SK-N-SH treated with all-trans-retinoic acid at 6 μM for 48 hours (cell line): ENCODE data around the gene NR2E1.

Source experiments
- ATAC-seq: fragments of 200-7000 bp; cut with Tn5 transposase; 3 replicates; pipeline ENCODE4 v1.9.1; 2020; ENCODE audit warnings: mild to moderate bottlenecking, moderate library complexity
- ARNTL ChIP-seq: fragments of 450-650 bp; formaldehyde crosslinking; IDR thresholded peaks from 2 replicates; pipeline ENCODE4 v1.5.0; 2020; ENCODE audit warnings: low read depth, mild to moderate bottlenecking, moderate library complexity, borderline replicate concordance
- BACH2 ChIP-seq: fragments of 250-450 bp; sonication (Bioruptor Pico); IDR thresholded peaks from 2 replicates; pipeline ENCODE4 v1.9.0; 2021; ENCODE audit warnings: mild to moderate bottlenecking, borderline replicate concordance
- CREB5 ChIP-seq: fragments of 250-450 bp; sonication (Bioruptor Pico); IDR thresholded peaks from 2 replicates; pipeline ENCODE4 v1.5.1; 2020; ENCODE audit warnings: low read depth, mild to moderate bottlenecking, moderate library complexity
- CSDC2 ChIP-seq: fragments of 250-450 bp; sonication (Bioruptor Pico); IDR thresholded peaks from 2 replicates; pipeline ENCODE4 v1.5.0; 2020; ENCODE audit warnings: mild to moderate bottlenecking, moderate library complexity
- CSRNP3 ChIP-seq: fragments of 250-450 bp; sonication (Bioruptor Pico); IDR thresholded peaks from 2 replicates; pipeline ENCODE4 v1.5.1; 2021; ENCODE audit warnings: mild to moderate bottlenecking, moderate library complexity
- ESRRG ChIP-seq: fragments of 250-450 bp; sonication (Bioruptor Pico); IDR thresholded peaks from 2 replicates; pipeline ENCODE4 v1.6.1; 2021; ENCODE audit warnings: mild to moderate bottlenecking
- GLIS3 ChIP-seq: fragments of 250-450 bp; sonication (Bioruptor Pico); IDR thresholded peaks from 2 replicates; pipeline ENCODE4 v1.5.0; 2020; ENCODE audit warnings: mild to moderate bottlenecking, moderate library complexity
- ISL1 ChIP-seq: fragments of 250-450 bp; sonication (Bioruptor Pico); IDR thresholded peaks from 2 replicates; pipeline ENCODE4 v2.1.2; 2022; ENCODE audit warnings: mild to moderate bottlenecking, moderate library complexity
- OSR1 ChIP-seq: fragments of 250-450 bp; sonication (Bioruptor Pico); IDR thresholded peaks from 2 replicates; pipeline ENCODE4 v1.8.0; 2022; ENCODE audit warnings: moderate library complexity, mild to moderate bottlenecking, inconsistent platforms
- POU6F1 ChIP-seq: fragments of 250-450 bp; sonication (Bioruptor Pico); IDR thresholded peaks from 2 replicates; pipeline ENCODE4 v1.8.0; 2021; ENCODE audit warnings: low read depth, mild to moderate bottlenecking, moderate library complexity, borderline replicate concordance
- PPARA ChIP-seq: fragments of 250-450 bp; sonication (Bioruptor Pico); IDR thresholded peaks from 2 replicates; pipeline ENCODE4 v1.5.0; 2020; ENCODE audit warnings: mild to moderate bottlenecking, borderline replicate concordance
- RARB ChIP-seq: fragments of 250-450 bp; sonication (Bioruptor Pico); IDR thresholded peaks from 2 replicates; pipeline ENCODE4 v1.8.0; 2021; ENCODE audit warnings: mild to moderate bottlenecking, moderate library complexity
- SNAI2 ChIP-seq: fragments of 250-450 bp; sonication (Bioruptor Pico); IDR thresholded peaks from 2 replicates; pipeline ENCODE4 v1.5.0; 2020; ENCODE audit warnings: mild to moderate bottlenecking, moderate library complexity
- TOX ChIP-seq: fragments of 250-450 bp; sonication (Bioruptor Pico); IDR thresholded peaks from 2 replicates; pipeline ENCODE4 v1.8.0; 2021; ENCODE audit warnings: mild to moderate bottlenecking, moderate library complexity, borderline replicate concordance
- ZC3H10 ChIP-seq: fragments of 250-450 bp; sonication (Bioruptor Pico); IDR thresholded peaks from 2 replicates; pipeline ENCODE4 v1.5.1; 2021; ENCODE audit warnings: mild to moderate bottlenecking, moderate library complexity
- ZFP3 ChIP-seq: fragments of 250-450 bp; sonication (Bioruptor Pico); IDR thresholded peaks from 2 replicates; pipeline ENCODE4 v1.5.0; 2020; ENCODE audit warnings: mild to moderate bottlenecking, moderate library complexity
- ZFP30 ChIP-seq: fragments of 450-650 bp; formaldehyde crosslinking; IDR thresholded peaks from 2 replicates; pipeline ENCODE4 v1.5.0; 2022; ENCODE audit warnings: mild to moderate bottlenecking, moderate library complexity
- ZNF565 ChIP-seq: fragments of 450-650 bp; formaldehyde crosslinking; conservative IDR thresholded peaks from 2 replicates; pipeline ENCODE4 v1.5.0; 2020; ENCODE audit warnings: low read depth, mild to moderate bottlenecking, moderate library complexity
- ZNF70 ChIP-seq: fragments of 450-650 bp; formaldehyde crosslinking; IDR thresholded peaks from 2 replicates; pipeline ENCODE4 v1.5.0; 2020; ENCODE audit warnings: mild to moderate bottlenecking, moderate library complexity
- ZNF8 ChIP-seq: fragments of 450-650 bp; formaldehyde crosslinking; IDR thresholded peaks from 2 replicates; pipeline ENCODE4 v1.5.0; 2020; ENCODE audit warnings: mild to moderate bottlenecking, moderate library complexity
- TF ChIP-seq, protein P1 (sequence below): fragments of 250-450 bp; sonication (Bioruptor Pico); IDR thresholded peaks from 2 replicates; pipeline ENCODE4 v1.8.0; 2020; ENCODE audit warnings: mild to moderate bottlenecking, moderate library complexity, borderline replicate concordance

Gene NR2E1

GRCh38 chr6:108161724-108162282, 4.0 kb upstream of the NR2E1 start:
- no peak for TF ChIP-seq CSDC2 (CRISPR knock-in tag)
- TF ChIP-seq ESRRG (CRISPR knock-in tag), result no peak
- TF ChIP-seq GLIS3 (CRISPR knock-in tag), result no peak
- TF ChIP-seq TOX, result no peak
- TF ChIP-seq ZC3H10 (CRISPR knock-in tag), result no peak
- TF ChIP-seq CREB5, result no peak
- TF ChIP-seq, protein P1, sequence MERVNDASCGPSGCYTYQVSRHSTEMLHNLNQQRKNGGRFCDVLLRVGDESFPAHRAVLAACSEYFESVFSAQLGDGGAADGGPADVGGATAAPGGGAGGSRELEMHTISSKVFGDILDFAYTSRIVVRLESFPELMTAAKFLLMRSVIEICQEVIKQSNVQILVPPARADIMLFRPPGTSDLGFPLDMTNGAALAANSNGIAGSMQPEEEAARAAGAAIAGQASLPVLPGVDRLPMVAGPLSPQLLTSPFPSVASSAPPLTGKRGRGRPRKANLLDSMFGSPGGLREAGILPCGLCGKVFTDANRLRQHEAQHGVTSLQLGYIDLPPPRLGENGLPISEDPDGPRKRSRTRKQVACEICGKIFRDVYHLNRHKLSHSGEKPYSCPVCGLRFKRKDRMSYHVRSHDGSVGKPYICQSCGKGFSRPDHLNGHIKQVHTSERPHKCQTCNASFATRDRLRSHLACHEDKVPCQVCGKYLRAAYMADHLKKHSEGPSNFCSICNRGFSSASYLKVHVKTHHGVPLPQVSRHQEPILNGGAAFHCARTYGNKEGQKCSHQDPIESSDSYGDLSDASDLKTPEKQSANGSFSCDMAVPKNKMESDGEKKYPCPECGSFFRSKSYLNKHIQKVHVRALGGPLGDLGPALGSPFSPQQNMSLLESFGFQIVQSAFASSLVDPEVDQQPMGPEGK (CRISPR knock-in tag), result no peak
- no peak for TF ChIP-seq BACH2
- ATAC-seq, result no peak

DNA sequence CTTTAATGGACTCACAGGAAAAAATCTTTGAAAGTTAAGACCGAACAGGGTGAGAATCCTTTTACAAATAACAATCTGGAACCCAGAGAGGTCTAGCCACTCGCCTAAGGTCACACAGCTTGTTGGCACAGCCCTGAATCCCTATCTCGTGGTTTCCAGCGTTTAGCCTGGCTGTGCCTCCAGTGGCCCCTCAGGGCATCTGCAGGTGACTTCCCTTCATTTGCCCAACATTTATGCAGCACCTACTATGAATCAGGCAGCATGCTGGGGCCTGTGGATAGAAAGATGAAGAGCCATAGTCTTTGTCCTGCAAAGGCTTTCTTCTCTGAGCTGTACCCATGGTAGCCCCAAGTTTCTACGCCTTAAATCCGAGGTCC, 2.6 kb upstream of the NR2E1 start:
- peak; percentile 21; the same call in 1 of the 3 replicates for ATAC-seq
- no peak for TF ChIP-seq ESRRG (CRISPR knock-in tag)
- TF ChIP-seq, protein P1 (CRISPR knock-in tag), result no peak
- no peak for TF ChIP-seq ZNF565 (CRISPR knock-in tag)
- no peak for TF ChIP-seq CSDC2 (CRISPR knock-in tag)
- TF ChIP-seq ZC3H10 (CRISPR knock-in tag), result no peak
- TF ChIP-seq PPARA (CRISPR knock-in tag), result no peak
- no peak for TF ChIP-seq OSR1 (CRISPR knock-in tag)
- no peak for TF ChIP-seq ARNTL (CRISPR knock-in tag)
- TF ChIP-seq TOX, result no peak
- TF ChIP-seq CREB5, result no peak
- no peak for TF ChIP-seq ZFP30 (CRISPR knock-in tag)
- TF ChIP-seq CSRNP3 (CRISPR knock-in tag), result no peak
- TF ChIP-seq ISL1 (CRISPR knock-in tag), result no peak
- TF ChIP-seq RARB (CRISPR knock-in tag), result no peak
- no peak for TF ChIP-seq ZNF8
- TF ChIP-seq GLIS3 (CRISPR knock-in tag), result no peak
- TF ChIP-seq ZNF70 (CRISPR knock-in tag), result no peak
- TF ChIP-seq ZFP3 (CRISPR knock-in tag), result no peak
- TF ChIP-seq SNAI2 (CRISPR knock-in tag), result no peak
- TF ChIP-seq POU6F1, result no peak
